Naive B cell (primary cell): Measurements from ENCODE around the gene SH3BGRL. TPM values are rescaled to one million over a fixed set of nuclear protein-coding genes. Genes with fewer than 3 reads are reported as not detected.
A peak's percentile ranks its signal among the peaks of the same experiment; 100 is the strongest.
"Not testable (repeated sequence)": the region's sequence is repeated elsewhere in the genome, so short reads cannot be mapped to it uniquely, and the experiment has no call there.

Experiments
- ATAC-seq, 2 donors: fragments of 150-1000 bp; cut with Tn5 transposase; 2 replicates each; pipeline ENCODE4 v1.10.0; 2021; ENCODE audit warnings: low read depth in 2 of 2, mild to moderate bottlenecking in 2 of 2, moderate library complexity in 2 of 2
- DNase-seq: peaks from one replicate; pipeline ENCODE4 v3.0.0; 2022
- H3K27ac Mint-ChIP-seq, 6 donors: one replicate each; pipeline ENCODE4 v1.8.0; 2020 to 2022; ENCODE audit warnings: mild to moderate bottlenecking in 6 of 6, mixed read lengths in 6 of 6, moderate library complexity in 5 of 6, inconsistent platforms in 2 of 6
- H3K27me3 Mint-ChIP-seq, 3 donors: one replicate each; pipeline ENCODE4 v1.8.0; 2021 to 2022; ENCODE audit warnings: mixed read lengths in 3 of 3, mild to moderate bottlenecking in 1 of 3
- H3K36me3 Mint-ChIP-seq, 2 donors: one replicate each; pipeline ENCODE4 v1.8.0; 2020 to 2022; ENCODE audit warnings: mixed read lengths in 2 of 2, inconsistent platforms in 1 of 2, mild to moderate bottlenecking in 1 of 2
- H3K4me1 Mint-ChIP-seq, 3 donors: one replicate each; pipeline ENCODE4 v1.8.0; 2020 to 2022; ENCODE audit warnings: mixed read lengths in 3 of 3, inconsistent platforms in 1 of 3, mild to moderate bottlenecking in 1 of 3, moderate library complexity in 1 of 3
- H3K4me3 Mint-ChIP-seq, 8 donors: one replicate each; pipeline ENCODE4 v1.8.0; 2020 to 2022; ENCODE audit warnings: mild to moderate bottlenecking in 8 of 8, mixed read lengths in 8 of 8, moderate library complexity in 8 of 8, inconsistent platforms in 2 of 8
- H3K9me3 Mint-ChIP-seq, 7 donors: one replicate each; pipeline ENCODE4 v1.8.0; 2020 to 2022; ENCODE audit warnings: mixed read lengths in 7 of 7, mild to moderate bottlenecking in 5 of 7, inconsistent platforms in 2 of 7, moderate library complexity in 1 of 7
- polyA plus RNA-seq, 6 donors: library from polyadenylated mRNA; unstranded; fragments of 300-500 nt; fragmentation: Illumina TruSeq; gene quantifications; one replicate each; pipeline ENCODE4 v1.2.3, GENCODE V29; 2021; ENCODE audit warnings: low read depth in 6 of 6

SH3BGRL gene
- polyA plus RNA-seq, 6 donors from 2014 or later, result 280 to 492 (median 351) TPM

DNA sequence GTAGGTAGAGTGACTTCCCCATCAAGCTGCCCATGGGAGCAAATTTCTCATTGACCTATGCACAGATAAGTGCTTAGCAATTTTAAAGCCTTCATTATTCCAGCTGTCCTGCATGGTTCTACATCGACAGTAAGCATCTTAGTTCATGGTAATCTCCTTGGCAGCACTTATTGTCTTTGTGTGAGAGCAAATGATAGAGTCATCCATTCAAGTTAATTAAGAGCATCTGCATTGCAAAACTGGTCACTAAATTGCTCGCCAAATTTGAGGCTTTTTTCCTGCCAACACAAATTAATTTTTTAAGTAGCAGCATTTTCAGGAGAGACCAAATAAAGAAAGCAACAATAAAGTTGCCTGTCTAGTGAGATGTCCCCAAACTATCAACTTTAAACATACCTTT is 76.7 kb downstream of the SH3BGRL start:
- no peak overlapping the region for H3K27ac Mint-ChIP-seq
- peaks cover 0 to 17% (median 6%) of the 10 kb centered on the region in 7 donors for H3K9me3 Mint-ChIP-seq
- ATAC-seq (no peak), DNase-seq (no peak)
- H3K4me1 Mint-ChIP-seq, result peaks cover 0 to 5% (median 0%) of the 10 kb centered on the region in 3 donors
- no peak overlapping the region for H3K4me3 Mint-ChIP-seq
- H3K36me3 Mint-ChIP-seq, result peaks cover 17 to 22% of the 10 kb centered on the region in 2 donors
- no peaks in the 10 kb centered on the region for H3K27me3 Mint-ChIP-seq

DNA sequence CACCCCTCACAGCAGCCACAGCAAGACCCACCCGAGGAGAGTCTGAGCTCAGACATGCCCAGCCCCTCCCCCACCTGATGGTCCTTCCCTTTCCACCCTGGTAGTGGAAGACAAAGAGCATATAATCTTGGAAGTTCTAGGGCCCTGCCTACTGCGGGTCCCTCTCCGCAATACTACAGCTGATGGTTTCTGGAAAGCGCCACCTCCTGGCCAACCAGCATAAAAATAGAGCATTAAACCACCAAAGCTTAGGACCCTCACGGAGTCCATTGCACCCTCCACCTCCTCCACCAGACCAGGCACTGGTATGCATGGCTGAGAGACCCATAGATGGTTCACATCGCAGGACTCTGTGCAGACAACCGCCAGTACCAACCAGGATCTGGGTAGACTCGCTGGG is 78.2 kb downstream of the SH3BGRL start:
- peaks cover 0 to 5% (median 0%) of the 10 kb centered on the region in 3 donors for H3K4me1 Mint-ChIP-seq
- peak overlapping the region in 1 of 6 donors; percentile 77 for H3K27ac Mint-ChIP-seq
- DNase-seq (no peak), ATAC-seq (no peak)
- H3K27me3 Mint-ChIP-seq, result no peaks in the 10 kb centered on the region
- H3K36me3 Mint-ChIP-seq, result peaks cover 21 to 31% of the 10 kb centered on the region in 2 donors
- peaks cover 4 to 29% (median 12%) of the 10 kb centered on the region in 7 donors for H3K9me3 Mint-ChIP-seq
- no peak overlapping the region for H3K4me3 Mint-ChIP-seq

DNA sequence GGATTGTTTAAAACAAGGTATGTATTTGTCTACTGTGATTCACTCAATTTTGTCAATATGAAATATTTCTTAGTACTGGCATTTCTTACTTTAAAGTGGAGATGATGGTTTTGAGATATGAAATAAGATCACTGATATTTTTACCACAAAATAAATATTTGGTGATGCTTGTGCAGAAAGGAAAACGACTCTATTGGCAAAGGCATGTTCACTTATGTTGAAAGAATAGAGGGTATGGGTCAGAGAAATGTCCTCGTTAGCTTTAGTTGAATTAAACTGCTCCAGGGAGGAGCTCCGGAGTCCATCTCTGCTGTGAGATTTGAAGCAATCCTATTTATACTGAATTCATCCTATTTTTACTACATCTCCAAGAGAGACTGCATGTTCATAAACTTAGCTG is 84.2 kb downstream of the SH3BGRL start:
- Mint-ChIP-seq H3K36me3 (peaks cover 6 to 41% of the 10 kb centered on the region in 2 donors), H3K27ac (no peak overlapping the region), H3K9me3 (peaks cover 8 to 57% (median 33%) of the 10 kb centered on the region in 7 donors), H3K27me3 (no peaks in the 10 kb centered on the region), H3K4me1 (peaks cover 0 to 5% (median 0%) of the 10 kb centered on the region in 3 donors), H3K4me3 (no peak overlapping the region)
- no peak for ATAC-seq
- DNase-seq, result no peak

DNA sequence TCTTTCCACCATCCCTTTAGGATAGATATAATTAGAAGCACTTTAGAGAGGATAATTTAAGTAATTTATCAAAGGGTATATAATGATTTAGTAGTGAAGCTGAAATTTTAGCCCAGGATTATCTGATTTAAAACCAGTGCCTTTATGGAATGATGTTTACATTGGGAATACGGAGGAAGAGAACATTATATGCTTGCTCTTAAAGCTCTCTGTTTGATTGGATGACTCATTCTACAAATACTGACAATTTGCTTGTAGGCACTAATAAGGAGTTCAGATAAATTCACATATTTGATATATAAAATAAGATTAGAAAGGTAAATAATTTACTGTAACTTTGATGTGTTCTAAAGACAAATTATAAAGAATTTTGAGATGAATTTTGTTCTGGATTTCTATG is 84.7 kb downstream of the SH3BGRL start:
- DNase-seq (no peak), ATAC-seq (no peak)
- H3K36me3 Mint-ChIP-seq, result peaks cover 6 to 39% of the 10 kb centered on the region in 2 donors
- H3K4me1 Mint-ChIP-seq, result peaks cover 0 to 5% (median 0%) of the 10 kb centered on the region in 3 donors
- peaks cover 8 to 57% (median 38%) of the 10 kb centered on the region in 7 donors for H3K9me3 Mint-ChIP-seq
- no peak overlapping the region for H3K4me3 Mint-ChIP-seq
- no peak overlapping the region for H3K27ac Mint-ChIP-seq
- no peaks in the 10 kb centered on the region for H3K27me3 Mint-ChIP-seq

DNA sequence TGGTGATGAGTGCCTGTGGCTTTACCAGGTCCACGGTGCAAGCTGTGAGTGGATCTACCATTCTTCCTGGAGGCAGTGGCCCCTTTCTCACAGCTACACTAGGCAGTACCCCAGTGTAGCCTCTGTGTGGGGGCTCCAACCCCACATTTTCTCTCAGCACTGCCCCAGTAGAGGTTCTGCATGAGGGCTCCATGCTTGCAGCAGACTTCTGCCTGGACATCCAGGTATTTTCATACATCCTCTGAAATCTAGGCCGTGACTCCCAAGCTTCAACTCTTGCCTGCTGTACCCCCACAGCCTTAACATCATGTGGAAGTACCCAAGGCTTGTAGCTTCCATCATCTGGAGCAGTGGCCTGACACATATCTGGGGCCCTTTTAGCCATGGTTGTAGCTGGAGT is 90.1 kb downstream of the SH3BGRL start:
- Mint-ChIP-seq H3K36me3 (peaks cover 17 to 55% of the 10 kb centered on the region in 2 donors), H3K4me3 (no peak overlapping the region), H3K27ac (no peak overlapping the region)

DNA sequence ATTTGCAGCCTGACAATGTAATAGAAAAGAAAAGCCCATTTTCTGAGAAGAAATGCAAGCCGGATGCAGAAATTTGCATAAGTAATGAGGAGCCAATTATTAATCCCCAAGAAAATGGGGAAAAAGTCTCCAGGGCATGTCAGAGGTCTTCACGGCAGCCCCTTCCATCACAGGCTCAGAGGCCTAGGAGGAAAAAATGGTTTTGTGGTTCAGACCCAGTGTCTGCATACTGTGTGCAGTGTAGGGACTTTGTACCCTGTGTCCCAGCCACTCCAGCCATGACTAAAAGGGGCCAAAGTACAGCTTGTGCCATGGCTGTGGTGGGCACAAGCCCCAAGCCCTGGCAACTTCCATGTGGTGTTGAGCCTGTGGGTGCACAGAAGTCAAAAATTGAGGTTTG is 92.2 kb downstream of the SH3BGRL start:
- Mint-ChIP-seq H3K36me3 (peaks cover 24 to 40% of the 10 kb centered on the region in 2 donors), H3K27me3 (no peaks in the 10 kb centered on the region), H3K27ac (no peak overlapping the region), H3K9me3 (peaks cover 3 to 58% (median 33%) of the 10 kb centered on the region in 7 donors), H3K4me1 (peaks cover 0 to 9% (median 0%) of the 10 kb centered on the region in 3 donors), H3K4me3 (no peak overlapping the region)
- DNase-seq, result no peak
- ATAC-seq, result no peak

More for the DNA sequence above, 90.1 kb downstream of the SH3BGRL start:
- no peak for DNase-seq
- Mint-ChIP-seq H3K27me3 (no peaks in the 10 kb centered on the region), H3K4me1 (peaks cover 0 to 9% (median 0%) of the 10 kb centered on the region in 3 donors), H3K9me3 (peaks cover 4 to 69% (median 44%) of the 10 kb centered on the region in 7 donors)
- no peak for ATAC-seq

DNA sequence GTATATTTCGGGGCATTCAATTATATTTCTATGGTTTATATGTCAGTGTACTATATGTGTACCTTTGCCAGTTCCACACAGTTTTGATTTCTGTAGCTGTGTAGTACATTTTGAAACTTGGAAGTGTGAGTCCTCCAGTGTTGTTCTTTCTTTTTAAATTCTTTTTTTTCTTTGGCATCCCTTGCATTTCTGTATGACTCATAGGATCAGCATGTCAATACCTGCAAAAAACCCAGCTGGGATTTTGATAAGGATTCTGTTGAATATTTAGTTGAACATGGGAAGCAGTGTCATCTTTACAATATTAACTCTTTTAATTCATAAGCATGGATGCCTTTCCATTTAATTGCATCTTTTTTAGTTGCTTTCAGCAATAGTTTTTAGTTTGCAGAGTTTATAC is 100.0 kb downstream of the SH3BGRL start:
- Mint-ChIP-seq H3K9me3 (peaks cover 0 to 6% (median 2%) of the 10 kb centered on the region in 7 donors), H3K4me3 (no peak overlapping the region), H3K36me3 (peaks cover 0 to 15% of the 10 kb centered on the region in 2 donors), H3K4me1 (peaks cover 3 to 16% (median 4%) of the 10 kb centered on the region in 3 donors), H3K27ac (no peak overlapping the region), H3K27me3 (no peaks in the 10 kb centered on the region)
- DNase-seq (no peak), ATAC-seq (no peak)

DNA sequence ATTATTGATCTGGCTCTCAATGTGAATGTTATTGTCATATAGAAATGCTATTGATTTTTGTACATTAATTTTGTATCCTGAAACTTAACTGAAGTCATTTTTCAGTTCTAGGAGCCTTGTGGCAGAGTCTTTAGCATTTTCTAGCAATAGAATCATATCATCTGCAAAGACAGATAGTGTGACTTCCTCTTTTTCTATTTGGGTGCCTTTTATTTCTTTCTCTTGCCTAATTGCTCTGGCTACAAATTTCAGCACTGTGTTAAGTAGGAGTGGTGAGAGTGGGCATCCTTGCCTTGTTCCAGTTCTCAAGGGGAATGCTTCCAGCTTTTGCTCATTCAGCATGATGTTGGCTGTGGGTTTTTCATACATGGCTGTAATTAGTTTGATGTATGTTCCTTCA is 102.7 kb downstream of the SH3BGRL start:
- no peak for DNase-seq
- Mint-ChIP-seq H3K36me3 (peaks cover 0 to 6% of the 10 kb centered on the region in 2 donors), H3K4me3 (no peak overlapping the region), H3K4me1 (peaks cover 3 to 16% (median 6%) of the 10 kb centered on the region in 3 donors), H3K27ac (peak overlapping the region in 1 of 6 donors; percentile 63), H3K9me3 (peaks cover 0 to 6% (median 2%) of the 10 kb centered on the region in 7 donors), H3K27me3 (no peaks in the 10 kb centered on the region)
- ATAC-seq, result no peak

DNA sequence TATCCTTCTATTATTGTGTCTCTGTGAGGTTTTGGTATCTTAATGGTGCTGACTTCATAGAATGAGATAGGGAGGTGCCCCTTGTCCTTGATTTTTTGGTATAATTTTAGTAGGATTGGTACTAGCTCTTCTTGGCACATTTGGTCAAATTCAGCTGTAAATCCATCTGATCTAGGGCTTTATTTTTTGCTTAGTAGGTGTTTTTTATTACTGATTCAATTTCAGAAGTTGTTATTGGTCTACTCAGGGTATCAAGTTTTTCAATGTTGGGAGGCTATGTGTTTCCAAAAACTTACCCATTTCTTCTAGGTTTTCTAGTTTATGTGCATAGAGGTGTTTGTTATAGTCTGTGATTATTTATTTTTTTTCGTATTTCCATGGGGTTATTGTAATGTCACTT is 103.3 kb downstream of the SH3BGRL start:
- DNase-seq (no peak), ATAC-seq (no peak)
- Mint-ChIP-seq H3K27ac (peak overlapping the region in 1 of 6 donors; percentile 63), H3K27me3 (no peaks in the 10 kb centered on the region), H3K4me1 (peaks cover 3 to 16% (median 6%) of the 10 kb centered on the region in 3 donors), H3K36me3 (peaks cover 0 to 6% of the 10 kb centered on the region in 2 donors), H3K4me3 (no peak overlapping the region), H3K9me3 (peaks cover 0 to 6% (median 2%) of the 10 kb centered on the region in 7 donors)

GRCh38 chrX:81308086-81308829 is 106.4 kb downstream of the SH3BGRL start:
- peaks cover 2 to 9% (median 6%) of the 10 kb centered on the region in 7 donors for H3K9me3 Mint-ChIP-seq
- no peak overlapping the region for H3K4me3 Mint-ChIP-seq
- DNase-seq (no peak), ATAC-seq (no peak)
- no peak overlapping the region for H3K27ac Mint-ChIP-seq
- peaks cover 6 to 7% of the 10 kb centered on the region in 2 donors for H3K36me3 Mint-ChIP-seq
- no peaks in the 10 kb centered on the region for H3K27me3 Mint-ChIP-seq
- peaks cover 3 to 27% (median 8%) of the 10 kb centered on the region in 3 donors for H3K4me1 Mint-ChIP-seq

GRCh38 chrX:81316163-81316562 is 114.3 kb downstream of the SH3BGRL start:
- Mint-ChIP-seq H3K4me3 (no peak overlapping the region), H3K9me3 (peaks cover 3 to 12% (median 4%) of the 10 kb centered on the region in 7 donors), H3K4me1 (peaks cover 11 to 34% (median 17%) of the 10 kb centered on the region in 3 donors), H3K27ac (no peak overlapping the region), H3K36me3 (peaks cover 0 to 11% of the 10 kb centered on the region in 2 donors), H3K27me3 (no peaks in the 10 kb centered on the region)
- ATAC-seq (no peak), DNase-seq (no peak)

GRCh38 chrX:81331653-81332052 is 129.8 kb downstream of the SH3BGRL start:
- H3K27ac Mint-ChIP-seq, result not testable (repeated sequence)
- peaks cover 13 to 28% of the 10 kb centered on the region in 2 donors for H3K36me3 Mint-ChIP-seq

GRCh38 chrX:81336455-81337152 is 134.7 kb downstream of the SH3BGRL start:
- Mint-ChIP-seq H3K27ac (peak overlapping the region in 1 of 6 donors; percentile 53), H3K27me3 (no peaks in the 10 kb centered on the region), H3K9me3 (peaks cover 2 to 15% (median 13%) of the 10 kb centered on the region in 7 donors), H3K4me1 (peaks cover 5 to 13% (median 11%) of the 10 kb centered on the region in 3 donors), H3K4me3 (no peak overlapping the region), H3K36me3 (peaks cover 13 to 28% of the 10 kb centered on the region in 2 donors)
- ATAC-seq, result no peak
- no peak for DNase-seq

More at GRCh38 chrX:81331653-81332052, 129.8 kb downstream of the SH3BGRL start:
- not testable (repeated sequence) for H3K4me3 Mint-ChIP-seq, ATAC-seq, DNase-seq, H3K27me3 Mint-ChIP-seq
- peaks cover 2 to 13% (median 11%) of the 10 kb centered on the region in 7 donors for H3K9me3 Mint-ChIP-seq
- peaks cover 6 to 26% (median 10%) of the 10 kb centered on the region in 3 donors for H3K4me1 Mint-ChIP-seq
